IPS-NIHi11 (cell line): ENCODE results near the gene ZNF646.

Experiments
- DNase-seq: peaks from one replicate; pipeline ENCODE4 v3.0.0; 2012; ENCODE audit warnings: mixed read lengths, low spot score

ZNF646 gene

GRCh38 chr16:31108035-31108793 is 34.0 kb downstream of the ZNF646 start, which contains the start of gene BCKDK:
TSS of gene BCKDK (plus strand) at chr16:31108386. CDS start at chr16:31109224, 838 bp downstream.
- peak; percentile 92 for DNase-seq

GRCh38 chr16:31108794-31109558 is 34.8 kb downstream of the ZNF646 start:
- no peak for DNase-seq

GRCh38 chr16:31109622-31110021 is 35.4 kb downstream of the ZNF646 start:
- no peak for DNase-seq

- DNase-seq = no peak
These were observed 36.1 kb downstream of the ZNF646 start for GRCh38 chr16:31110106-31111034.

GRCh38 chr16:31111881-31112466 is 37.8 kb downstream of the ZNF646 start:
- no peak for DNase-seq

GRCh38 chr16:31112711-31113110 is 38.5 kb downstream of the ZNF646 start:
- no peak for DNase-seq

- DNase-seq = no peak
These were observed 39.2 kb downstream of the ZNF646 start for GRCh38 chr16:31113121-31114120.

- no peak for DNase-seq
These were observed 40.2 kb downstream of the ZNF646 start for GRCh38 chr16:31114468-31114867.

- DNase-seq = peak; percentile 98
These were observed 43.4 kb downstream of the ZNF646 start, which contains the start of gene KAT8 for GRCh38 chr16:31117384-31118222. TSS of gene KAT8 (plus strand) at chr16:31117664. CDS start at chr16:31117682, 18 bp downstream.

- DNase-seq = no peak
These were observed 44.3 kb downstream of the ZNF646 start for GRCh38 chr16:31118223-31119155.

- DNase-seq = no peak
These were observed 45.9 kb downstream of the ZNF646 start for GRCh38 chr16:31120129-31120528.

GRCh38 chr16:31125844-31126243 is 51.6 kb downstream of the ZNF646 start:
- no peak for DNase-seq

GRCh38 chr16:31127182-31127581 is 53.0 kb downstream of the ZNF646 start:
- DNase-seq = no peak

- no peak for DNase-seq
These were observed 54.7 kb downstream of the ZNF646 start for GRCh38 chr16:31128711-31129567.

GRCh38 chr16:31129568-31130335 is 55.5 kb downstream of the ZNF646 start:
- no peak for DNase-seq

- DNase-seq = no peak
These were observed 56.2 kb downstream of the ZNF646 start for GRCh38 chr16:31130336-31130891.
